Limb (tissue), 2 donors: Measurements from ENCODE around the gene PARP15.

Source experiments
- DNase-seq, 2 donors: peaks; one replicate each; pipeline ENCODE4 v3.0.0-alpha.2; 2016; ENCODE audit errors: extremely low spot score in 2 of 2

PARP15 gene

GRCh38 chr3:122572940-122573412 is 4.5 kb upstream of the PARP15 start:
- DNase-seq, result no peak

GRCh38 chr3:122576174-122576940 is 1.1 kb upstream of the PARP15 start:
- DNase-seq, result no peak

DNA sequence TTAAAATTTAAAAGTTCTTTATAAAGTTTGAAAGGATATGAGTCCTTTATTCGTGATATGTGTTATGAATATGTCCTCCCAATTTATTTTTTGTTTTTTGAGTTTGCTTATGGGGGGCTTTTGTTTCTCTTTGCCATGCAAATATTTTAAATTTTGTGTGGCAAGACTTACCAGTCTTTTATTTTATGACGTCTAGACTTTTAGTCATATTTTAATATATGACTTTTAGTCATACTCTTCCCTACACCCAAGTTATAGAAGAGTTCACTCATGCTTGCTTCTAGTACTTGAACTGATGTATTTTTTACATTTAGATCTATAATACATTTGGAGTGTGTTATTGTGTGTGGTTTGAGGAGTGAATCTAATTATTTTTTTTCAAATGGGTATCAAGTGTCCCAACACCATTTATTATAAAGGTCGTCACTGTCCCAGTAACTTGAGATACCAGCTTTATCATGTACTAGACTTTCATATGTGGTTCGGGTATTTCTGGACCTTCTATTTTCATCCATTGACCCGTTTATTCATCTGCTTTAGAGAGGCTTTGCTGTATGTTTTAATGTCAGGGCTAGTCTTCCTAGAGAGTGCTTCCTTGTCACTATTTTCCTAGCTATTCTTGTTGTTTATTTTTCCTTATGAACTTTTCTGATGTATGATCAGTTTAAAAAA is 755 bp downstream of the PARP15 start:
- no peak for DNase-seq

- DNase-seq, result no peak
These were observed 3.0 kb downstream of the PARP15 start for GRCh38 chr3:122580470-122580869.

DNA sequence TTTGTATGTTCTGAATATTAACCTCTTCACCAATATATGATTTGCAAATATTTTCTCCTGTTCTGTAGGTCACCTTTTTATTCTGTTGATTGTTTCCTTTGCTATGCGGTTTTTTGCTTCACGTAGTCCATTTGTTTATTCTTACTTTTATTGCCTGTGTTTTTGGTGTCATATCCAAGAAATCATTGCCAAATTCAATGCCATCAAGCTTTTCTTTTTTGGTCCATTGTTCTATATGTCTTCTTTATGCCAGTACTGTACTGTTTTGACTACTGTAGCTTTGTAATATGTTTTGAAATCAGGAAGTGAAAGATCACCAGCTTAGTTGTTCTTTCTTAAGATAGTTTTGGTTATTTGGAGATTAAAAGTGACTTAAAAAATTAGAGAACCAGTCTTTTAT is 4.2 kb downstream of the PARP15 start:
- DNase-seq, result no peak

DNA sequence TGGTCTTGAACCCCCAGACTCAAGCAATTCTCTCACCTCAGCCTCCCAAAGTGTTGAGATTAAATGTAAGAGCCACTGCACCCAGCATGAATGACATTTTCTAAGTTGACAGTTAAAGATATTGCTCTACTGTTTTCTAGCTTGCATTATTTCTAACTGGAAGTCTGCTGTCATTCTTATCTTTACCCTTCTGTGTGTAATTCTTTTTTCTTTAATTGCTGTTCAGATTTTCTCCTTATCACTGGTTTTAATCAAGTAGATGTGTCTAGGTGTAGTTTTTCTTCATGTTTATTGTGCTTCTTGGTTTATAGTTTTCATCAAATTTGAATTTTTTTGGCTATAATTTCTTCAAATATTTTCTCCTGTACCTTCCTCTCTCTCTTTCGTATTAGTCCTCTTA is 4.9 kb downstream of the PARP15 start:
- no peak for DNase-seq

DNA sequence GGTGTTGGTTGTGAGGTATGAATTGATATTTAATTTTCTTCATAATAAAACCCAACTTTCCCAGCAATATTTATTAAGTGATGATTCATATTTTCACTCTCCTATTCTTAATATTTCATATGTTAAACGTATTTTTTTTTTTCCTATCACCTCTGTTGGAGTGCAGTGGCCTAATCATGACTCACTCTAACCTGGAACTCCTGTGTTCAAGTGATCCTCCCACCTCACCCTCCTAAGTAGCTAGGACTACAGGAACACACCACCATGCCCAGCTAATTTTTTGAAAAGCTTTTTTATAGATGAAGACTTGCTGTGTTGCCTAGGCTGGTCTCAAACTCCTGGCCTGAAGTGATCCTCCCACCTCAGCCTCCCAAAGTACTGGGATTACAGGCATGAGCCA is 8.6 kb downstream of the PARP15 start:
- no peak for DNase-seq

- no peak for DNase-seq
These were observed 9.5 kb downstream of the PARP15 start for GRCh38 chr3:122586773-122587485.

DNA sequence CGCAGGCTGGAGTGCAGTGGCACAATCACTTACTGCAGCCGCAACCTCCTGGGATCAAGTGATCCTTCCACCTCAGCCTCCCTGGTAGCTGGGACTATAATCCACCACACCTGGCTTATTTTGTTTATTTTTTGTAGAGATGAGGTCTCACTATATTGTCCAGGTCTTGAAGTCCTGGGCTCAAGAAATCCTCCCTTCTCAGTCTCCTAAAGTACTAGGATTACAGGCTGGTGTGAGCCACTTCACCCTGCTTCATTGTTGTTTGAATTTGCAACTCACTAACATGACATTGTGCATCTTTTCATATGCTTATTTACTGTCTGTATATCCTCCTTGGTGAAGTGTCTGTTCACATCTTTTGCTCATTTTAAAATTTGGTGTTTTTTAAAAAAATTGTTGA is 10.1 kb downstream of the PARP15 start:
- DNase-seq, result no peak

GRCh38 chr3:122589297-122589696 is 11.8 kb downstream of the PARP15 start:
- DNase-seq, result no peak

DNA sequence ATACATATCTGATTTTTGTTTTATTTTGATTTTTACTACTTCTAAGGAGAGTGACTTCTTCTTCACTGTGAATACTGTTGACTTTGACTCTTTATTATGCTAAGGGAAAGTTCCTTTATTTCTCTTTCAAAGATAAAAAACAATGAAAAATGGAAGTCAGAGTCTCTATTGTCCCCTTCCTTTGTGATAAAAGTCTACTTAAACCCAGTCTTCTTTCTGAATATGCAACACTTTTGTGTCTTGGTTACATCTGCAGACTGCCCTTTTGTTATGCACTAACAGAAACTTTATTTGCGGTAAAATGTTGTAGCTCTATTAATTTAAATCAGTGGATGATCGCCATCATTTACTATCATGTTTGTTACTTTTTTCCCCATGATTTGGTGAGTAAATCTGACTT is 13.2 kb downstream of the PARP15 start:
- no peak for DNase-seq

- no peak for DNase-seq
These were observed 16.6 kb downstream of the PARP15 start for GRCh38 chr3:122594025-122594424.

GRCh38 chr3:122598151-122598550 is 20.7 kb downstream of the PARP15 start:
- DNase-seq, result no peak

DNA sequence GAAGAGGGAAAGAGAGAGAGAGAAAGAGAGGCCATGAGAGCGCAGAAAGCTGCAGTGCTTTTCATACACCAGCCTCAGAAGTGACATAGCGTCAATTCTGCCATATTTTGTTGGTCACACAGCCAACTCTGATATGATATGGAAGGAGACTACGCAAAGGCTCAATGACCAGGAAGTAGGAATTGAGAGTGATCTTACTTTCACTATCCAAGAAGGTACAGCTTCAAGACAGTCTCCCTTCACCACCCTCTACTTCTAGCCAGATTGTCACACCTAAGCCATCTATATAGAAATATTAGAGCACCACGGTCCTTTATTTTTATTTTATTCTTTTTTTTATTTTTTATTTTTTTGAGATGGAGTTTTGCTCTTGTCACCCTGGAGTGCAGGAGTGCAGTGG is 21.1 kb downstream of the PARP15 start:
- no peak for DNase-seq

DNA sequence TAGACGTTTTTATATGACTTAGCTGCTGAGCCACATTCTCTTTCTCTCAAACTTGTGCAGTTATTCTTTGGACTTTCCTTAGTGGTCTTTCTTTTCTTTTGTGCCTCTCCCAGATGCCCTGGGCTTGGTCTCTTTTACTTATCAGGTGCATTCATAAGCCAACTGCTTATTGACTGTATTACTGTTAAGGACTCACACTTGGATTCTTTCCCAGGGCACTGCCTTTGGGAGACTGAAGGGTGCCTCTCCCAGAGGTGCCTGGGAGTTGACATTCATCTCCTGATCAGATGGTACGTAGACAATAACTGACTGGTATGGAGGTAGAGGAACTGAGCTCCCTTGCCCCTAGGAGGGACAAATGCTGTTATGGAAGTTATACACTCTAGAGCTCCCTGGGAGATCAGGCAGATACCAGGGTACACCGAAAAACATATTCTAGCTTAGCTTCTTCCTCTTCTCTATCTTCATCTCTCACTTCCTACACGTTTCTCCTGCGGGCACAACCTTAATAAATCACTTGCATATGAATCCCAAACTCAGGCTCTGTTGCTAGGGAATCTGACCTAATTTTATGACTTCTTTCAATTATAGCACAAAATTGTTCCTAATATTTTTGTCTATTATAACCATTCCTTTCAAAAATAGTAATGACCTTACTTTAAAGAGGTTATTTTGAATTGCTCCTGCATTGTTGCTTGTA is 24.7 kb downstream of the PARP15 start:
- DNase-seq, result no peak

GRCh38 chr3:122603056-122603455 is 25.6 kb downstream of the PARP15 start:
- no peak for DNase-seq

DNA sequence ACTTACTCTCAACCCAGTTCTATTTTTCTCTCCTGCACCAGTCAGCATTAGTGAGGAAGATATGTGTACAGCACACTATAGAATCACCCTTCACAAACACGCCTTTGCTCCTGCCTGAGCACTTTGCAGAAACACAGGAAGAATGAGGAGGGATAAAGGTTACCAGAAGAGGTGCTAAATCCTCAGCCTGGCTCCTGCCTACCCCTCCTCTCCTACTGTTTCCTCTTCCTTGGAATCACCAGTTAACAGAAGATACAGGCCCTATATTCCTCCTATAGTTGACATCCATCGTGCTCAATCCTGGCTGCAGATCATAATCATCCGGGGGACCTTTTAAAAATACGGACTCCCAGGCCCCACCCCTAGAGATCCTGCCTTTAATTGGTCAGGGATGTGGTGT is 28.9 kb downstream of the PARP15 start:
- no peak for DNase-seq

GRCh38 chr3:122608916-122609315 is 31.5 kb downstream of the PARP15 start:
- no peak for DNase-seq

- no peak for DNase-seq
These were observed 32.5 kb downstream of the PARP15 start for GRCh38 chr3:122609798-122610559.

DNA sequence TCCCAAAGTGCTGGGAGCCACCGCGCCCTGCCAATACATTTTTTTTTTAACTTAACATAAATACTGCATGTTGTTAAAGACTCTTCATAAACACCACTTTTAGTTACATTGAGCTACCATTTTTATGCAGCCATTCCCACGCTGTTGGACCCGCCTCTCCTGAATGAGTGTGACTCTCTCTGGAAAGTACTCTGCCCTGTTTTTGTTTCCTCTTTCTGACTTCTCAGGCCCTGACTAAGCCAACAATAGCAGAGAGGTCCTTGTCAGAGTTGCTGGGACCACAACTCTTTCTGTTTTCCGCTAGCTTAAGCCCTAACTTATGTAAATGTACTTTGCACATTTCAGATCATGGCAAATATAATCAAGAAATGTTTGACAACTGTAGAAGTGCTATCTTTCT is 35.2 kb downstream of the PARP15 start:
- no peak for DNase-seq

DNA sequence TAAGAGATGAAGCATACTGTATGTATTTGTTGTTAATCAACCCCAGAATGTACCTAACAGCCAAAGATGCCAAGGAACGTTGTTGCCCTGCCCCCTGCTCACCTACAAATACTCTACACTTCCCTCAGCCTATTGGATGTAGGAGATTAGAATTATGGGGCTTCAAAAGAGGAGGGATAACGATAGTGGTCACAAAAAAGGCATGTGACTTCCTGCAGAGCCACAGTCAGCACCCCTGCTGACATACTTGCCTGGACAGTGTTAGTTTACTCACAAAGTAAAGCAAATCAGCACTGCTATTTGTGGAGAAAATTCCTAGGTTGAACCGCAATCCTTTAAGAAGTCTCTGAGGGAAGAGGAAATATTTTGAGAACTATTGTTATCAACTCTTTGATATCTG is 37.9 kb downstream of the PARP15 start:
- DNase-seq, result no peak
